H1 (cell line): ENCODE measurements around the gene SPINK4. TPM values are rescaled to one million over a fixed set of nuclear protein-coding genes. Genes with fewer than 3 reads are reported as not detected.

Source experiments
- CTCF ChIA-PET: fragments of 300-600 bp; sonication (Branson Sonifier 250); formaldehyde crosslinking; loops from one replicate; lab custom pipeline; 2021; ENCODE audit not compliant: partially characterized antibody; lab: Charles Lee
- POLR2A ChIA-PET: fragments of 300-600 bp; sonication (Branson Sonifier 250); formaldehyde crosslinking; loops from one replicate; lab custom pipeline; 2021; ENCODE audit warnings: inconsistent platforms; ENCODE audit not compliant: partially characterized antibody; lab: Charles Lee
- DNase-seq, 2 experiments: peaks; one replicate each; pipeline versions ENCODE4 v3.0.0 to v3.0.0-alpha.2; 2010 to 2022; ENCODE audit warnings: low spot score in 2 of 2, low read depth in 1 of 2, mixed read lengths in 1 of 2
- FAIRE-seq: peaks from 2 replicates; lab custom pipeline; 2011; peaks lifted over from hg19 to GRCh38; lab: Jason Lieb, UNC
- H2AFZ ChIP-seq: 2 replicates; pipeline ENCODE4 v1.8.1; 2012; ENCODE audit warnings: low read length, inconsistent platforms
- H2AK5ac ChIP-seq: 2 replicates; pipeline ENCODE4 v1.6.1; 2013; ENCODE audit warnings: low read depth, low read length
- H2BK120ac ChIP-seq: replicated peaks from 2 replicates; pipeline ENCODE3; 2013; ENCODE audit warnings: low read depth, low read length, inconsistent platforms
- H2BK12ac ChIP-seq: 2 replicates; pipeline ENCODE4 v1.6.1; 2013; ENCODE audit warnings: low read depth, low read length
- H2BK15ac ChIP-seq: 2 replicates; pipeline ENCODE4 v1.6.1; 2013; ENCODE audit warnings: low read length
- H2BK20ac ChIP-seq: 2 replicates; pipeline ENCODE4 v1.6.1; 2013; ENCODE audit warnings: low read length
- H2BK5ac ChIP-seq: 2 replicates; pipeline ENCODE4 v1.6.1; 2013; ENCODE audit warnings: low read depth, low read length
- H3K14ac ChIP-seq: 2 replicates; pipeline ENCODE4 v1.6.1; 2013; ENCODE audit warnings: inconsistent platforms; ENCODE audit not compliant: insufficient read length
- H3K18ac ChIP-seq: 2 replicates; pipeline ENCODE4 v1.6.1; 2013; ENCODE audit warnings: low read length; ENCODE audit errors: extremely low read depth
- H3K23ac ChIP-seq: 2 replicates; pipeline ENCODE4 v1.6.1; 2013; ENCODE audit warnings: inconsistent platforms; ENCODE audit not compliant: insufficient read length
- H3K23me2 ChIP-seq: 2 replicates; pipeline ENCODE4 v1.6.1; 2013; ENCODE audit warnings: low read depth, low read length
- H3K27ac ChIP-seq: 2 replicates; pipeline ENCODE4 v1.6.1; 2011; ENCODE audit warnings: low read depth, low read length, inconsistent platforms
- H3K27me3 ChIP-seq, 4 experiments: replicated peaks in 1 of 4; 1 replicate in 1 of 4; 2 replicates in 3 of 4; pipeline versions ENCODE4 v1.6.1 to v1.8.1; 2011 to 2013; ENCODE audit warnings: low read length in 3 of 4, mild to moderate bottlenecking in 3 of 4, inconsistent platforms in 2 of 4, mixed read lengths in 2 of 4, moderate library complexity in 1 of 4; ENCODE audit not compliant: control insufficient read depth in 3 of 4, insufficient read depth in 3 of 4; ENCODE audit errors: extremely low read depth in 1 of 4
- H3K36me3 ChIP-seq, 4 experiments: 2 replicates each; pipeline versions ENCODE4 v1.6.1 to v1.8.1; 2011 to 2013; ENCODE audit warnings: mild to moderate bottlenecking in 4 of 4, low read length in 3 of 4, moderate library complexity in 2 of 4, control low read depth in 1 of 4, inconsistent platforms in 1 of 4; ENCODE audit not compliant: insufficient read depth in 4 of 4, control insufficient read depth in 2 of 4
- H3K4ac ChIP-seq: replicated peaks from 2 replicates; pipeline ENCODE3; 2013; ENCODE audit warnings: low read length, low read depth, mixed read lengths, inconsistent platforms; ENCODE audit not compliant: insufficient read length
- H3K4me1 ChIP-seq, 4 experiments: replicated peaks in 1 of 4; 1 replicate in 1 of 4; 2 replicates in 3 of 4; pipeline versions ENCODE4 v1.6.1 to v1.8.1; 2011 to 2013; ENCODE audit warnings: low read length in 3 of 4, inconsistent platforms in 2 of 4, mixed read lengths in 1 of 4; ENCODE audit not compliant: insufficient read depth in 4 of 4, control insufficient read depth in 3 of 4
- H3K4me2 ChIP-seq, 2 experiments: 2 replicates each; pipeline versions ENCODE4 v1.6.1 to v1.8.1; 2011 to 2013; ENCODE audit warnings: low read depth in 2 of 2, low read length in 2 of 2, control low read depth in 1 of 2, inconsistent platforms in 1 of 2, mild to moderate bottlenecking in 1 of 2; ENCODE audit not compliant: insufficient read depth in 1 of 2
- H3K4me3 ChIP-seq, 4 experiments: fragments of 200-600, 300-600 bp in 1 of 4; sonication (generic), shearing (Covaris generic), sonication (Bioruptor Twin) in 1 of 4; 2 replicates each; pipeline versions ENCODE4 v1.5.1 to v1.8.1; 2011 to 2016; ENCODE audit warnings: low read length in 4 of 4, low read depth in 3 of 4, control low read depth in 2 of 4, inconsistent platforms in 2 of 4, mild to moderate bottlenecking in 2 of 4, mixed read lengths in 1 of 4, moderate library complexity in 1 of 4; ENCODE audit not compliant: insufficient read depth in 2 of 4; ENCODE audit errors: extremely low read depth in 1 of 4
- H3K56ac ChIP-seq: replicated peaks from 2 replicates; pipeline ENCODE3; 2013; ENCODE audit warnings: low read depth, mild to moderate bottlenecking, mixed read lengths, low read length, inconsistent platforms; ENCODE audit not compliant: insufficient read length
- H3K79me1 ChIP-seq: 2 replicates; pipeline ENCODE4 v1.6.1; 2013; ENCODE audit warnings: low read depth, low read length, control low read depth
- H3K79me2 ChIP-seq, 2 experiments: 2 replicates each; pipeline versions ENCODE4 v1.6.1 to v1.8.1; 2012 to 2013; ENCODE audit warnings: low read length in 2 of 2, mild to moderate bottlenecking in 2 of 2, inconsistent platforms in 1 of 2; ENCODE audit not compliant: insufficient read depth in 2 of 2, control insufficient read depth in 1 of 2
- H3K9ac ChIP-seq, 4 experiments: replicated peaks in 1 of 4; 1 replicate in 1 of 4; 2 replicates in 3 of 4; pipeline versions ENCODE4 v1.6.1 to v1.8.1; 2011 to 2013; ENCODE audit warnings: low read depth in 3 of 4, low read length in 3 of 4, control low read depth in 2 of 4, mild to moderate bottlenecking in 2 of 4, moderate library complexity in 2 of 4, inconsistent platforms in 1 of 4; ENCODE audit errors: extremely low read depth in 1 of 4
- H3K9me3 ChIP-seq, 2 experiments: 2 replicates each; pipeline versions ENCODE4 v1.6.1 to v1.8.1; 2012 to 2013; ENCODE audit warnings: mild to moderate bottlenecking in 2 of 2, moderate library complexity in 2 of 2, control low read depth in 1 of 2, inconsistent platforms in 1 of 2, low read depth in 1 of 2, low read length in 1 of 2, mixed read lengths in 1 of 2; ENCODE audit not compliant: insufficient read depth in 2 of 2
- H4K20me1 ChIP-seq, 2 experiments: replicated peaks in 1 of 2; 2 replicates each; pipeline versions ENCODE3 to v1.8.1; 2011 to 2013; ENCODE audit warnings: inconsistent platforms in 2 of 2, low read length in 2 of 2, mild to moderate bottlenecking in 1 of 2; ENCODE audit not compliant: insufficient read depth in 2 of 2, control insufficient read depth in 1 of 2
- H4K5ac ChIP-seq: 2 replicates; pipeline ENCODE4 v1.6.1; 2013; ENCODE audit warnings: low read length, low read depth, mixed read lengths, inconsistent platforms; ENCODE audit not compliant: insufficient read length
- H4K8ac ChIP-seq: 2 replicates; pipeline ENCODE4 v1.8.0; 2013; ENCODE audit warnings: mild to moderate bottlenecking, moderate library complexity, low read length, inconsistent platforms; ENCODE audit not compliant: insufficient read depth; ENCODE audit errors: extremely low read depth
- H4K91ac ChIP-seq: replicated peaks from 2 replicates; pipeline ENCODE3; 2013; ENCODE audit warnings: low read length, mixed read lengths, inconsistent platforms; ENCODE audit not compliant: insufficient read length
- CEBPB ChIP-seq: IDR thresholded peaks from 2 replicates; pipeline ENCODE4 v1.6.1; 2012; ENCODE audit warnings: low read depth, low read length
- CHD1 ChIP-seq: IDR thresholded peaks from 2 replicates; pipeline ENCODE4 v1.6.1; 2012; ENCODE audit warnings: low read depth, low read length, improper control_type of control experiment
- JUN ChIP-seq: IDR thresholded peaks from 2 replicates; pipeline ENCODE4 v1.6.1; 2011; ENCODE audit warnings: low read depth, mild to moderate bottlenecking, improper control_type of control experiment, low read length
- MAX ChIP-seq: IDR thresholded peaks from 2 replicates; pipeline ENCODE4 v1.6.1; 2012; ENCODE audit warnings: inconsistent platforms
- NRF1 ChIP-seq: IDR thresholded peaks from 2 replicates; pipeline ENCODE4 v1.6.1; 2011; ENCODE audit warnings: mild to moderate bottlenecking, low read depth, low read length, improper control_type of control experiment
- POLR2AphosphoS5 ChIP-seq: IDR thresholded peaks from 2 replicates; pipeline ENCODE4 v1.6.1; 2011; ENCODE audit warnings: low read depth, low read length
- RBBP5 ChIP-seq: IDR thresholded peaks from 2 replicates; pipeline ENCODE4 v1.7.1; 2012; ENCODE audit warnings: low read depth, mild to moderate bottlenecking, inconsistent platforms, low read length, moderate library complexity, borderline replicate concordance
- SP1 ChIP-seq: IDR thresholded peaks from 2 replicates; pipeline ENCODE4 v1.6.1; 2011; ENCODE audit warnings: low read depth, low read length
- TBP ChIP-seq: IDR thresholded peaks from 2 replicates; pipeline ENCODE4 v1.6.1; 2011; ENCODE audit warnings: low read depth, low read length, improper control_type of control experiment
- USF2 ChIP-seq: IDR thresholded peaks from 2 replicates; pipeline ENCODE4 v1.6.1; 2011; ENCODE audit warnings: low read length, improper control_type of control experiment
- WGBS, 2 experiments: shearing (Covaris generic) in 1 of 2; methylation state at CpG; one replicate each; pipeline versions ENCODE4 v1.1.6 to v1.1.7; 2013 to 2015; ENCODE audit warnings: low lambda C conversion rate in 2 of 2, mixed read lengths in 2 of 2, inconsistent platforms in 1 of 2, low coverage in 1 of 2, missing lambda C conversion rate in 1 of 2; ENCODE audit not compliant: insufficient replicate concordance in 2 of 2, insufficient coverage in 1 of 2, insufficient read length in 1 of 2; ENCODE audit errors: extremely low coverage in 1 of 2, missing lambda C conversion rate in 1 of 2; 5-methylcytosine and 5-hydroxymethylcytosine counted together
- polyA plus RNA-seq, 7 experiments: library from polyadenylated mRNA; depleted of rRNA in 3 of 7; stranded (reverse) in 5 of 7; unstranded in 2 of 7; fragments of >200 nt in 5 of 7; fragments of 200-250 nt in 2 of 7; gene quantifications; 1 replicate in 5 of 7; 2 replicates in 1 of 7; 4 replicates in 1 of 7; pipeline versions ENCODE4 v1.2.1 to v1.2.3, GENCODE V29; 2011 to 2013; ENCODE audit warnings: missing spikeins in 2 of 7, mixed read lengths in 2 of 7
- total RNA-seq: library from RNA; stranded (reverse); fragmentation: NEBNext Ultra II Directional; extraction: Animal tissue kit (Norgen Biotek cat#: 25700); gene quantifications from 2 replicates; pipeline ENCODE4 v1.2.1, GENCODE V29; 2021

The SPINK4 gene
- total and polyA plus RNA-seq, 2 of the 8 experiments (the other 6 are each of a cell fraction or from before 2014, with no cell fraction given) = not detected

- Histone ChIP-seq H2AFZ (no peak overlapping the region), H3K4me1 (no peaks in the 10 kb centered on the region), H2BK20ac (no peak overlapping the region), H3K9ac (no peak overlapping the region), H3K4ac (no peak overlapping the region), H3K27me3 (no peaks in the 10 kb centered on the region), H3K18ac (no peak overlapping the region), H2BK120ac (no peak overlapping the region), H3K56ac (no peak overlapping the region), H3K4me2 (no peak overlapping the region), H3K23me2 (no peaks in the 10 kb centered on the region), H4K8ac (no peak overlapping the region), H3K79me1 (no peaks in the 10 kb centered on the region), H2BK5ac (no peak overlapping the region), H3K36me3 (peaks cover 14 to 48% (median 37%) of the 10 kb centered on the region in 4 experiments), H4K5ac (no peak overlapping the region), H3K27ac (no peak overlapping the region), H2AK5ac (no peak overlapping the region), H4K20me1 (no peaks in the 10 kb centered on the region), H3K23ac (no peak overlapping the region), H3K79me2 (no peaks in the 10 kb centered on the region), H4K91ac (no peak overlapping the region), H3K4me3 (no peak overlapping the region), H2BK15ac (no peak overlapping the region), H3K14ac (no peak overlapping the region), H3K9me3 (no peaks in the 10 kb centered on the region), H2BK12ac (no peak overlapping the region)
- ChIA-PET CTCF (interaction anchor here (0.9 to 1.1 kb wide), 2 partner anchors 13 to 193 kb away, joined by 3 read pairs; no protein-coding TSS in a partner anchor), POLR2A (interaction anchor here (0.9 to 1.6 kb wide), 3 partner anchors 14 to 249 kb away, joined by 3 to 5 read pairs (median 4); partner anchors contain the start of genes DNAJA1 and NFX1)
- FAIRE-seq = no peak
- WGBS, 2 experiments = 91% methylated on average over 2 of the region's 2 CpGs; no CpG with 5 or more reads in 1 of the 2 experiments
- no peak for DNase-seq
- TF ChIP-seq JUN = no peak
- TF ChIP-seq USF2 = no peak
- no peak for TF ChIP-seq POLR2AphosphoS5
- TF ChIP-seq RBBP5 = no peak
- no peak for TF ChIP-seq TBP
- TF ChIP-seq SP1 = no peak
- no peak for TF ChIP-seq CHD1
- no peak for TF ChIP-seq MAX
- no peak for TF ChIP-seq CEBPB
- no peak for TF ChIP-seq NRF1
These were observed 34.0 kb downstream of the SPINK4 start for GRCh38 chr9:33273972-33274328.
